ENCODE data around the gene NME4.

NME4 gene

GRCh38 chr16:363766-364490 lies 33.1 kb upstream of the NME4 start:
- DNase-seq: no peak

- DNase-seq: no peak
These were observed 32.2 kb upstream of the NME4 start for GRCh38 chr16:364595-365491.

GRCh38 chr16:366476-366875 lies 30.5 kb upstream of the NME4 start:
- DNase-seq: no peak

- no peak for DNase-seq
These were observed 29.6 kb upstream of the NME4 start for GRCh38 chr16:367333-367903.

GRCh38 chr16:368388-369158 lies 28.4 kb upstream of the NME4 start:
- no peak for DNase-seq

GRCh38 chr16:369275-369865 lies 27.6 kb upstream of the NME4 start:
- DNase-seq: no peak

GRCh38 chr16:369866-370436 lies 27.0 kb upstream of the NME4 start:
- DNase-seq: no peak

GRCh38 chr16:370443-370842 lies 26.6 kb upstream of the NME4 start, which contains the start of gene MRPL28:
MRPL28 (minus strand) TSS chr16:370538; CDS start chr16:370218, 320 bp downstream.
- peak; percentile 70 for DNase-seq

- DNase-seq: no peak
These were observed 26.0 kb upstream of the NME4 start for GRCh38 chr16:370979-371514.

GRCh38 chr16:371515-372301 lies 25.3 kb upstream of the NME4 start:
- DNase-seq: no peak

- DNase-seq: no peak
These were observed 24.6 kb upstream of the NME4 start for GRCh38 chr16:372302-372983.

- no peak for DNase-seq
These were observed 23.9 kb upstream of the NME4 start for GRCh38 chr16:373020-373598.

GRCh38 chr16:373848-374615 lies 23.0 kb upstream of the NME4 start:
- DNase-seq: no peak

- no peak for DNase-seq
These were observed 22.4 kb upstream of the NME4 start for GRCh38 chr16:374616-374926.

- DNase-seq: no peak
These were observed 21.8 kb upstream of the NME4 start for GRCh38 chr16:375212-375611.

GRCh38 chr16:375927-376816 lies 20.8 kb upstream of the NME4 start:
- no peak for DNase-seq

GRCh38 chr16:376817-377418 lies 20.1 kb upstream of the NME4 start:
- DNase-seq: no peak

- DNase-seq: no peak
These were observed 19.5 kb upstream of the NME4 start for GRCh38 chr16:377419-377951.

Measured in NCI-H1105 treated with DMSO at 0.1 percent for 48 hours (cell line).